BJ (cell line): ENCODE measurements around the gene NAA50. TPM values are rescaled to one million over a fixed set of nuclear protein-coding genes. Genes with fewer than 3 reads are reported as not detected.

ENCODE experiments used
- CTCF ChIA-PET: fragments of 350-600 bp; formaldehyde crosslinking; extraction: SDS; loops from one replicate; lab custom pipeline; 2021; ENCODE audit warnings: antibody characterized with exemption, inconsistent platforms; lab: Yijun Ruan, JAX
- POLR2A ChIA-PET: fragments of 300-600 bp; sonication (Branson Sonifier 250); formaldehyde crosslinking; extraction: SDS; loops from one replicate; lab custom pipeline; 2021; ENCODE audit warnings: antibody characterized with exemption; lab: Charles Lee
- DNase-seq: peaks from one replicate; pipeline ENCODE4 v3.0.0-alpha.2; 2011; ENCODE audit warnings: low read depth
- H3K27me3 ChIP-seq: 2 replicates; pipeline ENCODE4 v1.6.0; 2011; ENCODE audit warnings: low read length; ENCODE audit not compliant: control insufficient read depth, insufficient read depth
- H3K36me3 ChIP-seq: 2 replicates; pipeline ENCODE4 v1.5.1; 2011; ENCODE audit warnings: low read length; ENCODE audit not compliant: control insufficient read depth, insufficient read depth
- H3K4me3 ChIP-seq: 2 replicates; pipeline ENCODE4 v1.5.1; 2011; ENCODE audit warnings: low read depth, mild to moderate bottlenecking, control low read depth, low read length
- polyA plus RNA-seq: library from polyadenylated mRNA; depleted of rRNA; stranded (reverse); fragments of >200 nt; gene quantifications from 2 replicates; pipeline ENCODE4 v1.2.3, GENCODE V29; 2011
- TF ChIP-seq, protein P1 (sequence below): IDR thresholded peaks from 2 replicates; pipeline ENCODE4 v1.5.1; 2011; ENCODE audit warnings: low read depth, mild to moderate bottlenecking, control low read depth, inconsistent platforms, low read length, moderate library complexity; ENCODE audit not compliant: insufficient read depth

The NAA50 gene
- polyA plus RNA-seq, 1 experiment = 32.0 TPM

DNA sequence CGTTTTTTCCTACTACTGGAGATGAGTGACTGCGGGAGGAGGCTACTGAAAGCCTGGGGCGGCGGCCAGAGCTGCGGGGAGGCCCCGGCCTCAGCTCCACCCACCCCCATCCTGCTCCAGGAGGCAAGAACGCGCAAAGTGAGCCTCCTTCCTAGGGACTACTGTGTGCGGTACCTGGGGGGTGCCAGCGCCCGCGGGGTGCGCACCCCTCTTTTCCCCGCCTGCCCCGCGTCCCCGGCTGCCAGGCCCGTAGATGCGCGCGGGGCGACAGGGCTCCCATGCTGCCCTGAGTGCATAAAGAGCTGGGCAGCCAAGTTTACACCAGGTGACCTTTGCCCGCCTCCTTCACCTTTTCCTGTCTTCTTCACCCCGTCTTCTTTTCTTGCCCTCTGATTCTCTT lies 47.1 kb downstream of the NAA50 start:
- Histone ChIP-seq H3K27me3 (no peaks in the 10 kb centered on the region), H3K4me3 (no peak overlapping the region), H3K36me3 (no peaks in the 10 kb centered on the region)
- POLR2A ChIA-PET = no interaction called here
- CTCF ChIA-PET = no interaction called here
- TF ChIP-seq, protein P1, sequence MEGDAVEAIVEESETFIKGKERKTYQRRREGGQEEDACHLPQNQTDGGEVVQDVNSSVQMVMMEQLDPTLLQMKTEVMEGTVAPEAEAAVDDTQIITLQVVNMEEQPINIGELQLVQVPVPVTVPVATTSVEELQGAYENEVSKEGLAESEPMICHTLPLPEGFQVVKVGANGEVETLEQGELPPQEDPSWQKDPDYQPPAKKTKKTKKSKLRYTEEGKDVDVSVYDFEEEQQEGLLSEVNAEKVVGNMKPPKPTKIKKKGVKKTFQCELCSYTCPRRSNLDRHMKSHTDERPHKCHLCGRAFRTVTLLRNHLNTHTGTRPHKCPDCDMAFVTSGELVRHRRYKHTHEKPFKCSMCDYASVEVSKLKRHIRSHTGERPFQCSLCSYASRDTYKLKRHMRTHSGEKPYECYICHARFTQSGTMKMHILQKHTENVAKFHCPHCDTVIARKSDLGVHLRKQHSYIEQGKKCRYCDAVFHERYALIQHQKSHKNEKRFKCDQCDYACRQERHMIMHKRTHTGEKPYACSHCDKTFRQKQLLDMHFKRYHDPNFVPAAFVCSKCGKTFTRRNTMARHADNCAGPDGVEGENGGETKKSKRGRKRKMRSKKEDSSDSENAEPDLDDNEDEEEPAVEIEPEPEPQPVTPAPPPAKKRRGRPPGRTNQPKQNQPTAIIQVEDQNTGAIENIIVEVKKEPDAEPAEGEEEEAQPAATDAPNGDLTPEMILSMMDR = no peak
- no peak for DNase-seq

DNA sequence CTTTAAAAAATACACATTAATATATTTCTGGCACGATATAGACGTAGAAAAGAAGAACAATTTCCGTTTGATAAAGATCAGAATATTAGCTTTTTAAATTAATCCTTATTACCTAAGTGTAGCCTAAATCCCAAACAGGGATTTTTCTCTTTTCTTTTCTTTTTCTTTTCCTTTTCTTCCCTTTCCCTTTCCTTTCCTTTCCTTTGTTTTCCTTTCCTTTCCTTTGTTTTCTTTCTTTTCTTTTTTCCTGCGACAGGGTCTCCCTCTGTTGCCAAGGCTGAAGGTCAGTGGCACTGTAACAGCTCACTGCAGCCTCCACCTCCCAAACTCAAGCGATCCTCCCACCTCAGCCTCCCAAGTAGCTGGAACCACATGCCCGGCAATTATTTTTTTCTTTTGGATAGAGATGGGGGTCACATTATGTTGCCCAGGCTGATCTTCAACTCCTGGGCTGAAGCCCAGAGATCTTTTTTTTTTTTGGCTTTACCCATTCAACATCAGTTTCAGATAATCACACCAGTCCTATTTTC lies 47.8 kb downstream of the NAA50 start:
- DNase-seq = no peak
- Histone ChIP-seq H3K4me3 (no peak overlapping the region), H3K27me3 (no peaks in the 10 kb centered on the region), H3K36me3 (no peaks in the 10 kb centered on the region)
- TF ChIP-seq, protein P1 = no peak
- CTCF ChIA-PET = no interaction called here
- POLR2A ChIA-PET = no interaction called here

DNA sequence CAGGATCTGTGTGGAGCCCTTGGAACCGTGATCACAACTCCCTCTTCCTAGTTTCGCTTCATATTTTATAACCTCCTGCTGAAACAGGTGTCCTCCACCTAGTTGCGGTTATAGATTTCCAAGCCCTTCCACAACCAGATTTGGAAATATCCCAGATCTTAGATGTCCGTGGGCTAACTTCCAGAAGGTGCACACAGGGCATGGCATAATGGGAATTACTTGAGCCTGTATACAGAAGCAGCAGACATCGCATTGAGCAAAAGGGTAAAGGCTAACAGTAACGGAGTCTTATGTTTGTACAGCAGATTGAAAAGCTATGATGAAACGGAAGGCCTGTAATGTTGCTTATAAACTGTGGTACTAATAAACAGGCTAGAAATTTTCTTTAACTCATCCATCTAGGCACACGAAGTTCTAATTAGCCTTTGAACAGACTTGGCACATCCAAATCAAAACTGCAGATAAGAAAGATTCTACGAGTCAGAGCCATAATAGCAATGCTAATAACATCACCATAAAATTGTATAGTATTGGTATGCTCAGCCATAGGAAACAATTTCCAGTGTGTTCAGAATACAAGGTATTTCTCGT lies 48.5 kb downstream of the NAA50 start:
- CTCF ChIA-PET = no interaction called here
- TF ChIP-seq, protein P1 = no peak
- Histone ChIP-seq H3K27me3 (no peaks in the 10 kb centered on the region), H3K4me3 (peak overlapping the region; percentile 84), H3K36me3 (no peaks in the 10 kb centered on the region)
- POLR2A ChIA-PET = no interaction called here
- no peak for DNase-seq

DNA sequence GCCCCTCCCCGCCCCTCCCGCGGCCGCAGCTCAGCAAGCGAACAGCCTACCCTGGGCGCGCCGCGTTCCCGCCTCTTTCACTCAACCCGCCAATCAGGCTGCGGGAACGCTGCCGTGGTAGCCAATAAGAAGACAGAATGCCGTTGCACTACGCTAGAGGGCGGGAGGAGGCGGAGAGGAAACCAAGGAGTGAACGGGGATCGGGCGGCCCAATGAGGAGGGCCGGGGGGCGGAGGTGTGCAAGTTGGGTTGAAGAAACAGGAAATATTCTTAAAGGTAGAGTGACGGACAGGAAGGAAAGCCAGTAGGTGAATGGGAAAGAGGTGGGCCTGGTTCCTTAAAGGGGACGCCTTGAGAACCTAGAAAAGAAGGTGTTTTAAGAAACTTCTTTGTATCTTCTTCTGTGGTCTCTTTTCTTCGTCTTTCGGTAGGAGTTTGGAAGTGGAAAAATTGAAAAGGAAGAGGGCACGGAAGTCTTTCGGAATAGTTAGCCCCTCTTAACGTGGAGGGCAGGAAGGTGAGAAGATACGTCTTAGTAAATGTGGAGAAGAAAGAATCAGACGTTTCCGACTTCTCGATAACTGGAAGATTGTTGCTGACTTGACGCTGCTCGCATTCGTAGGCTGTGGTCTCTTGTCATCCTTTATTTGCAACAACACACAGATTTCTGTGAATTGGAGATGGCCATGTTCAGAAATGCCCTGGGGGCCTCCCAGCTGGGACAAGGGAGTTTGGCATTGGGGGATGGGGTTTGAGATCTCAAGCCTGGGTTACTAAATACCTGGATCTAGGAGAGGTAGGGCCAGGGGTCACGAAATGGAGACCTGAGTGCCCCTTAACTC lies 49.2 kb downstream of the NAA50 start:
- Histone ChIP-seq H3K27me3 (no peaks in the 10 kb centered on the region), H3K36me3 (no peaks in the 10 kb centered on the region), H3K4me3 (peak overlapping the region; percentile 84)
- POLR2A ChIA-PET = interaction anchor here (0.5 to 0.6 kb wide), 2 partner anchors 200 to 643 kb away, joined by 3 read pairs; no protein-coding TSS in a partner anchor
- peak; percentile 99 for DNase-seq
- TF ChIP-seq, protein P1 = peak; percentile 22; the same call in 1 of the 2 replicates
- CTCF ChIA-PET = no interaction called here
